ENCODE results near the gene KCNIP1. TPM values are rescaled to one million over a fixed set of nuclear protein-coding genes. Genes with fewer than 3 reads are reported as not detected.

The KCNIP1 gene
- total RNA-seq, 1 experiment from 2014 or later = not detected

DNA sequence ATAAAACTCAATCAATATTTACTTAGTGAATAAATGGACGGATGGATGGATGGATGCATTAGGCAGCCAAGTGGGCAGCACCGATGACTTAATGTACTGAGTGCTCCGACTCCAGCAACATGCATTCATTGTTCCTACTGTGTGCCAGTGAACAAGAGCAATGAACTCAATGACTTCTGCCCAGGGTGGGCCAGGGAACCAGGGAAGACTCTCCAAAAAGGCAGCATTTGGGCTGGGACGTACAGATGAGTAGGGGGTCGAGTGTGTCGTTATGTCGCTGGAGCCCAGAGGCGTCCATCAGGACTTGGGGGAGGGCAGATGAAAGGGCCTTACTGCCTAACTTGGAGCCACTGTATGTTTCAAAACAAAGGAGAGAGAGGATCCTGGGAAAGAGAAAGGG, 126.4 kb downstream of the KCNIP1 start:
- ChIA-PET POLR2A (no interaction called here), CTCF (no interaction called here)
- no peak overlapping the region for H3K4me3 ChIP-seq (ENCODE audit: low read depth in 2 of 2, low read length in 2 of 2)
- no peak overlapping the region for H3K27ac ChIP-seq (ENCODE audit: low read length)
- peaks cover 3% of the 10 kb centered on the region for H3K4me1 ChIP-seq (ENCODE audit: control insufficient read depth, insufficient read depth, low read length)
- no peak for DNase-seq (ENCODE audit: low read depth, low spot score)
- BruUV-seq (replicated peaks) = no TSS peak
- H3K9me3 ChIP-seq (ENCODE audit: control insufficient read depth, insufficient read depth, low read depth, low read length) = no peaks in the 10 kb centered on the region
- no peaks in the 10 kb centered on the region for H3K27me3 ChIP-seq (ENCODE audit: control insufficient read depth, insufficient read depth, low read length)
- ATAC-seq = no peak
- TF ChIP-seq SIN3A (IDR thresholded peaks at IDR 0.05; ENCODE audit: borderline replicate concordance, insufficient read depth, low read depth, low read length) (no peak), TCF7L2 (IDR thresholded peaks at IDR 0.05; ENCODE audit: low read depth, low read length) (no peak), POLR2AphosphoS5 (IDR thresholded peaks at IDR 0.05; ENCODE audit: low read depth, low read length) (no peak)
- TF ChIP-seq, protein P1, sequence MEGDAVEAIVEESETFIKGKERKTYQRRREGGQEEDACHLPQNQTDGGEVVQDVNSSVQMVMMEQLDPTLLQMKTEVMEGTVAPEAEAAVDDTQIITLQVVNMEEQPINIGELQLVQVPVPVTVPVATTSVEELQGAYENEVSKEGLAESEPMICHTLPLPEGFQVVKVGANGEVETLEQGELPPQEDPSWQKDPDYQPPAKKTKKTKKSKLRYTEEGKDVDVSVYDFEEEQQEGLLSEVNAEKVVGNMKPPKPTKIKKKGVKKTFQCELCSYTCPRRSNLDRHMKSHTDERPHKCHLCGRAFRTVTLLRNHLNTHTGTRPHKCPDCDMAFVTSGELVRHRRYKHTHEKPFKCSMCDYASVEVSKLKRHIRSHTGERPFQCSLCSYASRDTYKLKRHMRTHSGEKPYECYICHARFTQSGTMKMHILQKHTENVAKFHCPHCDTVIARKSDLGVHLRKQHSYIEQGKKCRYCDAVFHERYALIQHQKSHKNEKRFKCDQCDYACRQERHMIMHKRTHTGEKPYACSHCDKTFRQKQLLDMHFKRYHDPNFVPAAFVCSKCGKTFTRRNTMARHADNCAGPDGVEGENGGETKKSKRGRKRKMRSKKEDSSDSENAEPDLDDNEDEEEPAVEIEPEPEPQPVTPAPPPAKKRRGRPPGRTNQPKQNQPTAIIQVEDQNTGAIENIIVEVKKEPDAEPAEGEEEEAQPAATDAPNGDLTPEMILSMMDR (IDR thresholded peaks at IDR 0.05) = no peak
- TF ChIP-seq, protein P2, sequence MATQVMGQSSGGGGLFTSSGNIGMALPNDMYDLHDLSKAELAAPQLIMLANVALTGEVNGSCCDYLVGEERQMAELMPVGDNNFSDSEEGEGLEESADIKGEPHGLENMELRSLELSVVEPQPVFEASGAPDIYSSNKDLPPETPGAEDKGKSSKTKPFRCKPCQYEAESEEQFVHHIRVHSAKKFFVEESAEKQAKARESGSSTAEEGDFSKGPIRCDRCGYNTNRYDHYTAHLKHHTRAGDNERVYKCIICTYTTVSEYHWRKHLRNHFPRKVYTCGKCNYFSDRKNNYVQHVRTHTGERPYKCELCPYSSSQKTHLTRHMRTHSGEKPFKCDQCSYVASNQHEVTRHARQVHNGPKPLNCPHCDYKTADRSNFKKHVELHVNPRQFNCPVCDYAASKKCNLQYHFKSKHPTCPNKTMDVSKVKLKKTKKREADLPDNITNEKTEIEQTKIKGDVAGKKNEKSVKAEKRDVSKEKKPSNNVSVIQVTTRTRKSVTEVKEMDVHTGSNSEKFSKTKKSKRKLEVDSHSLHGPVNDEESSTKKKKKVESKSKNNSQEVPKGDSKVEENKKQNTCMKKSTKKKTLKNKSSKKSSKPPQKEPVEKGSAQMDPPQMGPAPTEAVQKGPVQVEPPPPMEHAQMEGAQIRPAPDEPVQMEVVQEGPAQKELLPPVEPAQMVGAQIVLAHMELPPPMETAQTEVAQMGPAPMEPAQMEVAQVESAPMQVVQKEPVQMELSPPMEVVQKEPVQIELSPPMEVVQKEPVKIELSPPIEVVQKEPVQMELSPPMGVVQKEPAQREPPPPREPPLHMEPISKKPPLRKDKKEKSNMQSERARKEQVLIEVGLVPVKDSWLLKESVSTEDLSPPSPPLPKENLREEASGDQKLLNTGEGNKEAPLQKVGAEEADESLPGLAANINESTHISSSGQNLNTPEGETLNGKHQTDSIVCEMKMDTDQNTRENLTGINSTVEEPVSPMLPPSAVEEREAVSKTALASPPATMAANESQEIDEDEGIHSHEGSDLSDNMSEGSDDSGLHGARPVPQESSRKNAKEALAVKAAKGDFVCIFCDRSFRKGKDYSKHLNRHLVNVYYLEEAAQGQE (IDR thresholded peaks at IDR 0.05; ENCODE audit: insufficient read depth in 1 of 2, low read depth in 2 of 2, low read length in 1 of 2) = no peak
- no peaks in the 10 kb centered on the region for H3K36me3 ChIP-seq (ENCODE audit: control insufficient read depth, insufficient read depth, low read length)
- in situ Hi-C loops (cut with HindIII; ENCODE audit: low pct_unique_long_range_greater_than_20kb, low sequenced_read_pairs) (no loop called here), intact Hi-C loops (cut with micrococcal nuclease; ENCODE audit: unreplicated experiment) (loop anchor here (5.0 kb wide), 1 partner anchor 403 kb away; no protein-coding TSS in a partner anchor)

DNA sequence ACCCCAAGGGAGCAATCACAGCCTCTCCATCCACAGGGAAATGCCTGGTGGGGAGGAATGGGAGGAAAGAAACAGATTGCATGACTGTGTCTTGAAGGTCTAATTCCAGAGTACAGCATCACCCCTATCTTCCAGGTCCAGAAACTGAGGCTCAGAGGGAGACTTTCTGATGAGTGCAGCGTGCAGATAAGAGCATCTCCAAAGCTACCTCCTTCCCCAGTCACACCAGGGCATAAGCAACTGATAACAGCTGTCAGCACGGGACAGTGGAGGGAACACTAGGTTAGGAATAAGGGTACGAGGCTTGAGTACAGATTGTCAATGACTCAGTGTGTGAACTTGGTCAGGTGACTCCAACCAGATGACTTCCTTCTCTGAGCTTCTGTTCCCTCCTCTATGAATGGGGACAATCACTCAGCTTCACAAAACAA, 126.9 kb downstream of the KCNIP1 start:
- DNase-seq (ENCODE audit: low read depth, low spot score) (no peak), ATAC-seq (no peak)
- intact Hi-C loops (cut with micrococcal nuclease; ENCODE audit: unreplicated experiment) (loop anchor here (5.0 kb wide), 1 partner anchor 403 kb away; no protein-coding TSS in a partner anchor), in situ Hi-C loops (cut with HindIII; ENCODE audit: low pct_unique_long_range_greater_than_20kb, low sequenced_read_pairs) (no loop called here)
- Histone ChIP-seq H3K4me1 (ENCODE audit: control insufficient read depth, insufficient read depth, low read length) (peaks cover 3% of the 10 kb centered on the region), H3K36me3 (ENCODE audit: control insufficient read depth, insufficient read depth, low read length) (no peaks in the 10 kb centered on the region), H3K4me3 (ENCODE audit: low read depth in 2 of 2, low read length in 2 of 2) (no peak overlapping the region), H3K27ac (ENCODE audit: low read length) (no peak overlapping the region), H3K27me3 (ENCODE audit: control insufficient read depth, insufficient read depth, low read length) (no peaks in the 10 kb centered on the region), H3K9me3 (ENCODE audit: control insufficient read depth, insufficient read depth, low read depth, low read length) (no peaks in the 10 kb centered on the region)
- ChIA-PET POLR2A (no interaction called here), CTCF (interaction anchor here (1.6 kb wide), 1 partner anchor 24 kb away, joined by 3 read pairs; no protein-coding TSS in a partner anchor)
- no TSS peak for BruUV-seq (replicated peaks)
- TF ChIP-seq POLR2AphosphoS5 (IDR thresholded peaks at IDR 0.05; ENCODE audit: low read depth, low read length) (no peak), SIN3A (IDR thresholded peaks at IDR 0.05; ENCODE audit: borderline replicate concordance, insufficient read depth, low read depth, low read length) (no peak), TCF7L2 (IDR thresholded peaks at IDR 0.05; ENCODE audit: low read depth, low read length) (no peak)
- TF ChIP-seq, protein P1 (IDR thresholded peaks at IDR 0.05) = no peak
- TF ChIP-seq, protein P2 (IDR thresholded peaks at IDR 0.05; ENCODE audit: insufficient read depth in 1 of 2, low read depth in 2 of 2, low read length in 1 of 2) = no peak

All from Panc1 (cell line).